PFSK-1 (cell line): ENCODE results near the gene CROCC2.

ENCODE experiments used
- FOXP2 ChIP-seq: optimal IDR thresholded peaks from 2 replicates; pipeline ENCODE3; 2011; ENCODE audit warnings: borderline replicate concordance, control low read depth, inconsistent platforms; ENCODE audit not compliant: insufficient read depth; ENCODE audit errors: extremely low read length, extremely low read depth
- POLR2AphosphoS5 ChIP-seq: IDR thresholded peaks from 2 replicates; pipeline ENCODE4 v1.6.1; 2012; ENCODE audit warnings: low read depth, mild to moderate bottlenecking, control low read depth, low read length, moderate library complexity
- REST ChIP-seq, 2 experiments: IDR thresholded peaks; 2 replicates each; pipeline versions ENCODE4 v1.6.1 to v1.8.0; 2011 to 2012; ENCODE audit warnings: low read depth in 2 of 2, low read length in 2 of 2, control low read depth in 1 of 2, inconsistent platforms in 1 of 2, mild to moderate bottlenecking in 1 of 2, moderate library complexity in 1 of 2; ENCODE audit not compliant: insufficient read depth in 1 of 2
- SIN3A ChIP-seq: IDR thresholded peaks from 2 replicates; pipeline ENCODE4 v1.6.1; 2012; ENCODE audit warnings: mild to moderate bottlenecking, low read length, moderate library complexity, borderline replicate concordance; ENCODE audit not compliant: insufficient read depth
- TAF1 ChIP-seq: IDR thresholded peaks from 2 replicates; pipeline ENCODE4 v1.6.1; 2012; ENCODE audit warnings: low read length, control low read depth, borderline replicate concordance; ENCODE audit not compliant: insufficient read depth

CROCC2 gene

DNA sequence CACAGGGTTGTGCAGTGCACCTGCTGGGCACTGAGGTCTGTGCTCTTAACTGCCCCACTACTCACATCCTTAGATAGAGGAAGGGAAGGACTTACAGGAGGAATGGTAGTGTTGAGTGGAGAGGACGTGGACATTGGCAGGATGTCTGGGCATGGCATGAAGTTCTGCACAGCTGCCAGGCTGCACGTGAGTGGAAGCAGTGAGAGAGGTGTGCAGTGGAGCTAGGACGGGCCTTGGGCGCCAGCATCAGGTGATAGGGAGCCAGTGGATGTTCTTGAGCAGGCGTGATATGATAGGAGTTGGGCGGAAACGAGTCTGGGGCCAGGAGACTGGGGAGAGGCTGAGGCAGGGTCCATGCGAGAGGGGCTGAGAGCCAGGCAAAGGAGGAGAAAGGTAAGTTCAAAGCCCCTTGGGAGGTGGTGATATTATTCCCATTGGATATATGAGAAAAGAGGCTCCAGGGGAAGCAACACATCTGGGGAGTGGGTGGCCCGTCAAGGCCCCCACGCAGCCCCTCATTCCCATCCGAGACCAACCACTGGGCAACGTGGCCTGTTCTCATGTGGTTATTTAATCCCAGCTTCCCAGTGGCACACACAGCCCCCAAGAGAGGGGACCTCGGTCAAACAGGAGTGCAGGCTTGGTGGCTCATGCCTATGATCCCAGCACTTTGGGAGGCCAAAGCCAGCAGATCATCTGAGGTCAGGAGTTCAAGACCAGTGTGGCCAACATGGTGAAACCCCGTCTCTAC, 46.5 kb downstream of the CROCC2 start:
- TF ChIP-seq SIN3A (no peak), TAF1 (no peak), FOXP2 (no peak), POLR2AphosphoS5 (no peak), REST (IDR thresholded peaks at IDR 0.05; ENCODE audit: insufficient read depth in 1 of 2, low read depth in 2 of 2, low read length in 2 of 2) (no peak)

GRCh38 chr2:240953426-240954410, 47.6 kb downstream of the CROCC2 start:
- TF ChIP-seq TAF1 (no peak), FOXP2 (no peak), SIN3A (no peak), REST (IDR thresholded peaks at IDR 0.05; ENCODE audit: insufficient read depth in 1 of 2, low read depth in 2 of 2, low read length in 2 of 2) (no peak), POLR2AphosphoS5 (no peak)

DNA sequence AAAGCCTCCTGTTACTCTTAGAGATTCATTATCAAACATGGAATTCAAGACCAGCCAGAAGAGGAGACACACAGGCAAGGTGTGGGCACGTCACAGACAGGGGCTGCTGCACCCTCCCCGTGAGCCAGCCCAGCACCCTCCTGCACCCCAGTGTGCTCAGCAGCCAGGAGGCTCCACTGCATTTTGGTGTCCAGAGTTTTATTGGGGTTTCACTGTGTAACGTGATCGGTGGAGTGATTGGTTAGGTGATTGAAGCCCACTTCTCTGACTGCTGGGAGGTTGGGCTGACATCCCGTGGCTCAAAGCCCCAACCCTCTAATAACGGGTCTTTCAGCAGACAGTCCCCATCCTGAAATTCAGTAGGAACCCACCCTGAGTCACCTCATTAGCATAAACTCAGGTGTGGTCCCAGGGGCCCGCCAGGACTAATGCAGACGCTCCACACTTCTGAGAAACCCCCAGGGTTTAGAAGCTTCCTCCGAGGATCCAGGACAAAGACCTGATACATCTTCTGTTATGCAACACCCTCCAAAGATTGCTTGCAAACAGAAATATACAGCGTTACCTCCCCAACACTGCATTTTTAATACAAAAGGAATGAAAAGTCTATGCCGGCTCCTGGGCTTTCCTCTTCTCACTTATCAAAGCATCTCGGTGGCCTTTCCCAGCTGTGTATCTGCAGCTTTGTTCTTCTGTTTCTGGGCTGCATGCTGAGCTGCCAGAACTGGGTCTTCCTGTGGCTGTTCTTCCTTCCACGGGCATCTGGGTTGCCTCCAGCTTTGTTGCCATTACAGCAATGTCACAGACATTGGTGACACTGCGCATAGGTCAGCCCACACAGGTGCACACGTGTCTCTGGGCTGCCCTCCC, 48.5 kb downstream of the CROCC2 start:
- no peak for TF ChIP-seq SIN3A
- TF ChIP-seq REST (IDR thresholded peaks at IDR 0.05; ENCODE audit: insufficient read depth in 1 of 2, low read depth in 2 of 2, low read length in 2 of 2): no peak
- TF ChIP-seq FOXP2: no peak
- TF ChIP-seq POLR2AphosphoS5: no peak
- no peak for TF ChIP-seq TAF1

DNA sequence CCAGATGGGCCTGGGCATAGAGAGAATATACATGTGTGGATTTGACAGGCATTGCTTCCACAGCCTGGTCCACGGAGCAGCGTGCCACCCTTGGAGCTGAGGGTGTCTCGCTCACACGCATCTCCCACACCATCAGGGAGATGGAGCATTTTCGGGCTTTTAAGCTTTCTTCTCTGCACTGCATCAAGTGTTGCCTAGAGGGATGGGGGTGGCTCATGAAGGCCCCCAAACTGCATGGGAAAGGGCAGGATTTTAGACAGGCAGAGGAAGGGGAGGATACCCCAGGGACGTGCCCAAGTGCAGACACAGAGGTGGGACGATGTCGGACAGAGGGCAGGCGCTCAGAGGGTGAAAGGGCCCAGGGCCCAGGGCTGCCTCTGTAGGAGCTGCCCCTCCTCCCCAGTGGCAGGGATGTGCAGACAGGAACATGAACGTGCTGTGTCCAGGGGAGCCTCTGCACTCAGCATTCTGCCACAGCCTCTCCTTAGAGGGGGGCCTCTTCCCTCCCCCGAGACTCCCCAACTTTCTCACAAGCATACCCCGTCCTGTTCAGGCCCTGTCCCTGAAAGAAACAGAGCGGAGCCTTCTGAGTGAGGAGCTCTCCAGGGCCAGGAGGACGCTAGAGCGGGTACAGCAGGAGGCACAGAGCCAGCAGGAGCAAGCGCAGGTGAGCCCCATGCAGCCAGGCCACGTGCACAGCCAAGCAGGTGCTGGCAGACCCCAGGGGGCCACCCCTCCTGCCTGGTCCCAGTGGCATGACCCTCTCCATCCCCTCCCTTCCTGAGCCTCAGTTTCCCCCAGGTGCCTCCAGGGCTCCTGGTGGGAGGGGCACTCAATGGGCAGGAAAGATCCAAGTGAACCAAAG, 49.4 kb downstream of the CROCC2 start:
- no peak for TF ChIP-seq TAF1
- TF ChIP-seq POLR2AphosphoS5: no peak
- TF ChIP-seq SIN3A: no peak
- no peak for TF ChIP-seq REST (IDR thresholded peaks at IDR 0.05; ENCODE audit: insufficient read depth in 1 of 2, low read depth in 2 of 2, low read length in 2 of 2)
- no peak for TF ChIP-seq FOXP2
